Activated T-helper 1 cell treated with anti-CD3 and anti-CD28 coated beads, Interleukin-2, amount 50 U/mL, for 16 hours (primary cell): ENCODE results near the gene REXO5.
"Not testable (repeated sequence)": the region's sequence is repeated elsewhere in the genome, so short reads cannot be mapped to it uniquely, and the experiment has no call there.

ENCODE experiments used
- DNase-seq, 2 donors: peaks; one replicate each; pipeline ENCODE4 v3.0.0-alpha.2; 2020; ENCODE audit warnings: low read depth in 1 of 2, low spot score in 1 of 2

REXO5 gene

GRCh38 chr16:20801278-20801677 is 5.0 kb upstream of the REXO5 start:
- no peak for DNase-seq

- no peak for DNase-seq
These were observed 3.2 kb upstream of the REXO5 start for GRCh38 chr16:20803192-20803560.

GRCh38 chr16:20803561-20804214 is 2.6 kb upstream of the REXO5 start:
- no peak for DNase-seq

GRCh38 chr16:20805684-20806167 is 601 bp upstream of the REXO5 start:
- not testable (repeated sequence) for DNase-seq

GRCh38 chr16:20807862-20808261 is 1.5 kb downstream of the REXO5 start:
- no peak for DNase-seq

GRCh38 chr16:20811889-20812439 is 5.6 kb downstream of the REXO5 start:
- DNase-seq, result no peak

GRCh38 chr16:20812510-20812909 is 6.2 kb downstream of the REXO5 start:
- DNase-seq, result no peak

- DNase-seq, result no peak
These were observed 8.5 kb downstream of the REXO5 start for GRCh38 chr16:20814784-20815183.

- DNase-seq, result no peak
These were observed 12.7 kb downstream of the REXO5 start for GRCh38 chr16:20818929-20819585.

GRCh38 chr16:20821682-20822081 is 15.4 kb downstream of the REXO5 start:
- no peak for DNase-seq

GRCh38 chr16:20822521-20823325 is 16.4 kb downstream of the REXO5 start:
- DNase-seq, result no peak

- DNase-seq, result no peak
These were observed 19.8 kb downstream of the REXO5 start for GRCh38 chr16:20826039-20826566.

- DNase-seq, result no peak
These were observed 23.2 kb downstream of the REXO5 start for GRCh38 chr16:20829536-20829935.

- no peak for DNase-seq
These were observed 24.0 kb downstream of the REXO5 start for GRCh38 chr16:20830372-20830771.

- no peak for DNase-seq
These were observed 26.8 kb downstream of the REXO5 start for GRCh38 chr16:20833086-20833485.

- no peak for DNase-seq
These were observed 31.9 kb downstream of the REXO5 start for GRCh38 chr16:20838240-20838639.

- DNase-seq, result no peak
These were observed 33.2 kb downstream of the REXO5 start for GRCh38 chr16:20839504-20839903.

- no peak for DNase-seq
These were observed 37.7 kb downstream of the REXO5 start for GRCh38 chr16:20844054-20844453.

GRCh38 chr16:20844588-20844987 is 38.3 kb downstream of the REXO5 start:
- DNase-seq, result no peak

- no peak for DNase-seq
These were observed 39.7 kb downstream of the REXO5 start for GRCh38 chr16:20846030-20846429.

- no peak for DNase-seq
These were observed 40.2 kb downstream of the REXO5 start for GRCh38 chr16:20846551-20846950.
